ENCODE results near the gene TMC3.

TMC3 gene

GRCh38 chr15:81293728-81294515 lies 80.1 kb downstream of the TMC3 start:
- H2AFZ ChIP-seq: no peak overlapping the region
- H3K36me3 ChIP-seq (ENCODE audit: control insufficient read depth, insufficient read depth, low read length): no peaks in the 10 kb centered on the region
- no peak overlapping the region for H3K4me3 ChIP-seq (ENCODE audit: low read depth, low read length)
- no peaks in the 10 kb centered on the region for H3K27me3 ChIP-seq (ENCODE audit: control insufficient read depth, insufficient read depth, low read length)
- no peak overlapping the region for H3K27ac ChIP-seq
- no peaks in the 10 kb centered on the region for H3K9me3 ChIP-seq (ENCODE audit: control insufficient read depth, low read length)
- TF ChIP-seq, protein P1, sequence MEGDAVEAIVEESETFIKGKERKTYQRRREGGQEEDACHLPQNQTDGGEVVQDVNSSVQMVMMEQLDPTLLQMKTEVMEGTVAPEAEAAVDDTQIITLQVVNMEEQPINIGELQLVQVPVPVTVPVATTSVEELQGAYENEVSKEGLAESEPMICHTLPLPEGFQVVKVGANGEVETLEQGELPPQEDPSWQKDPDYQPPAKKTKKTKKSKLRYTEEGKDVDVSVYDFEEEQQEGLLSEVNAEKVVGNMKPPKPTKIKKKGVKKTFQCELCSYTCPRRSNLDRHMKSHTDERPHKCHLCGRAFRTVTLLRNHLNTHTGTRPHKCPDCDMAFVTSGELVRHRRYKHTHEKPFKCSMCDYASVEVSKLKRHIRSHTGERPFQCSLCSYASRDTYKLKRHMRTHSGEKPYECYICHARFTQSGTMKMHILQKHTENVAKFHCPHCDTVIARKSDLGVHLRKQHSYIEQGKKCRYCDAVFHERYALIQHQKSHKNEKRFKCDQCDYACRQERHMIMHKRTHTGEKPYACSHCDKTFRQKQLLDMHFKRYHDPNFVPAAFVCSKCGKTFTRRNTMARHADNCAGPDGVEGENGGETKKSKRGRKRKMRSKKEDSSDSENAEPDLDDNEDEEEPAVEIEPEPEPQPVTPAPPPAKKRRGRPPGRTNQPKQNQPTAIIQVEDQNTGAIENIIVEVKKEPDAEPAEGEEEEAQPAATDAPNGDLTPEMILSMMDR (IDR thresholded peaks at IDR 0.05): no peak
- no peak overlapping the region for H3K9ac ChIP-seq
- H3K4me2 ChIP-seq (ENCODE audit: low read length): no peak overlapping the region
- H3K79me2 ChIP-seq: no peaks in the 10 kb centered on the region
- no peaks in the 10 kb centered on the region for H3K4me1 ChIP-seq

DNA sequence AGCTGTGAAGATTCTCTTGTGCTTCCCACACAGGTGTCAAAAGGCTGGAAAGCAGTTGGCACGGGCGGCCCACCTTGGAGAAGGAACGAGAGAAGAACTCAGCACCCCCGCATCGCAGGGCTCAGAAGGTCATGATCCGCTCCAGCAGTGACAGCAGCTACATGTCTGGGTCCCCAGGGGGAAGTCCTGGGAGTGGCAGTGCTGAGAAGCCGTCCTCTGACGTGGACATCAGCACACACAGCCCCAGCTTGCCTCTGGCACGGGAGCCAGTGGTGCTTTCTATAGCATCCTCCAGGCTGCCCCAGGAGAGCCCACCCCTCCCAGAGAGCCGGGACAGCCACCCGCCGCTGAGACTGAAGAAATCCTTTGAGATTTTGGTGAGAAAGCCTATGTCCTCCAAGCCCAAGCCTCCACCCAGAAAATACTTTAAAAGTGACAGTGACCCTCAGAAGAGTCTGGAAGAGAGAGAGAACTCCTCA lies 81.5 kb downstream of the TMC3 start:
- Histone ChIP-seq H3K9ac (no peak overlapping the region), H2AFZ (no peak overlapping the region), H3K27ac (no peak overlapping the region), H3K9me3 (ENCODE audit: control insufficient read depth, low read length) (no peaks in the 10 kb centered on the region), H3K4me2 (ENCODE audit: low read length) (no peak overlapping the region), H3K4me3 (ENCODE audit: low read depth, low read length) (no peak overlapping the region), H3K4me1 (no peaks in the 10 kb centered on the region), H3K36me3 (ENCODE audit: control insufficient read depth, insufficient read depth, low read length) (no peaks in the 10 kb centered on the region), H3K79me2 (no peaks in the 10 kb centered on the region), H3K27me3 (ENCODE audit: control insufficient read depth, insufficient read depth, low read length) (no peaks in the 10 kb centered on the region)
- TF ChIP-seq, protein P1 (IDR thresholded peaks at IDR 0.05): no peak

DNA sequence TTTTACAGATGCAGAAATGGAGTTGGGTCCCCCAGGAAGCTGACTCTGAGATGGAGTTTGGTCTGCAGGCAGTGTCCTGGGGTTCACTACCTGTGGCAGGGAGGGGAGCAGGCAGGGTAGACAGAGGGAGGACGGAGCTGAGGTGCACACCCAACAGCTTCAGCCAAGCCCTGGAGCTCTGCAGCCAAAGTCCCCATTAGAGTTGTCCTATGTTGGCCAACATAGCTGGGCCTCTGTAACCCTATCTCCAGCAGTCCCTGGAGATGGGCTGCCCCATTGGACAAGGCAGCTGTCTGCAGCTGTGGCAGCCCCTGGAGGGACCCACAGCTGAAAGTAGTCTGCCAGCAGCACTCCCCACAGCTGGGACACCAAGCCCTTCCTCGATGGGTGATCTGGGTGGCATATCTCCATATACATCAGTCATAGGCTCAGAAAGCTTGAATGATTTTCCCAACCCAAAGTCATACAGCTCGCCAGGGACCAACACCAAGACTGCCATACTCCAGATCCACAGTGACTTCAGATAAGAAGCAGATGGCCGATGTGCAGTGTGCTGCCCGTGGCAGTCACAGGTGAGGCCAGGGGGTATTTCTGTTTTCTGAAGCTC lies 82.0 kb downstream of the TMC3 start:
- H3K9me3 ChIP-seq (ENCODE audit: control insufficient read depth, low read length): no peaks in the 10 kb centered on the region
- no peak overlapping the region for H3K9ac ChIP-seq
- TF ChIP-seq, protein P1 (IDR thresholded peaks at IDR 0.05): no peak
- H3K27me3 ChIP-seq (ENCODE audit: control insufficient read depth, insufficient read depth, low read length): no peaks in the 10 kb centered on the region
- H3K4me1 ChIP-seq: no peaks in the 10 kb centered on the region
- no peak overlapping the region for H3K4me3 ChIP-seq (ENCODE audit: low read depth, low read length)
- no peak overlapping the region for H3K4me2 ChIP-seq (ENCODE audit: low read length)
- no peak overlapping the region for H2AFZ ChIP-seq
- no peaks in the 10 kb centered on the region for H3K79me2 ChIP-seq
- H3K27ac ChIP-seq: no peak overlapping the region
- H3K36me3 ChIP-seq (ENCODE audit: control insufficient read depth, insufficient read depth, low read length): no peaks in the 10 kb centered on the region

- H3K36me3 ChIP-seq (ENCODE audit: control insufficient read depth, insufficient read depth, low read length): no peaks in the 10 kb centered on the region
- H3K4me2 ChIP-seq (ENCODE audit: low read length): no peak overlapping the region
- H2AFZ ChIP-seq: no peak overlapping the region
- no peak overlapping the region for H3K4me3 ChIP-seq (ENCODE audit: low read depth, low read length)
- TF ChIP-seq, protein P1 (IDR thresholded peaks at IDR 0.05): no peak
- no peaks in the 10 kb centered on the region for H3K4me1 ChIP-seq
- no peak overlapping the region for H3K27ac ChIP-seq
- H3K9ac ChIP-seq: no peak overlapping the region
- H3K27me3 ChIP-seq (ENCODE audit: control insufficient read depth, insufficient read depth, low read length): no peaks in the 10 kb centered on the region
- H3K79me2 ChIP-seq: no peaks in the 10 kb centered on the region
- no peaks in the 10 kb centered on the region for H3K9me3 ChIP-seq (ENCODE audit: control insufficient read depth, low read length)
These were observed 84.1 kb downstream of the TMC3 start for GRCh38 chr15:81289910-81290309.
